Stimulated activated CD4-positive, alpha-beta T cell treated with anti-CD3 and anti-CD28 coated beads, Interleukin-1b, Interleukin-23, amount 100 ng/mL, for 4 hours (primary cell): ENCODE data around the gene OR4D1.

Experiments
- DNase-seq, 2 donors: peaks; one replicate each; pipeline ENCODE4 v3.0.0-alpha.2; 2020; ENCODE audit warnings: low read depth in 2 of 2

The OR4D1 gene

GRCh38 chr17:58153671-58154070, 5.5 kb downstream of the OR4D1 start:
- no peak for DNase-seq

GRCh38 chr17:58156839-58157803, 8.9 kb downstream of the OR4D1 start:
- peak; percentile 25 to 52 for DNase-seq

GRCh38 chr17:58158181-58158580, 10.0 kb downstream of the OR4D1 start:
- no peak for DNase-seq

- no peak for DNase-seq
These were observed 13.4 kb downstream of the OR4D1 start for GRCh38 chr17:58161566-58161965.

- DNase-seq, result no peak
These were observed 17.8 kb downstream of the OR4D1 start for GRCh38 chr17:58165981-58166380.

- DNase-seq, result no peak
These were observed 18.5 kb downstream of the OR4D1 start, which contains the start of gene OR4D2 for GRCh38 chr17:58166682-58167081. Gene OR4D2 (plus strand): TSS chr17:58166982. CDS start chr17:58169656, 2,674 bp downstream.

GRCh38 chr17:58170622-58171021, 22.4 kb downstream of the OR4D1 start:
- no peak for DNase-seq

GRCh38 chr17:58172369-58173071, 24.3 kb downstream of the OR4D1 start:
- no peak for DNase-seq

GRCh38 chr17:58174871-58175270, 26.7 kb downstream of the OR4D1 start:
- no peak for DNase-seq

GRCh38 chr17:58176200-58176599, 28.0 kb downstream of the OR4D1 start:
- no peak for DNase-seq

- no peak for DNase-seq
These were observed 33.6 kb downstream of the OR4D1 start for GRCh38 chr17:58181796-58182195.

GRCh38 chr17:58183514-58183913, 35.3 kb downstream of the OR4D1 start:
- no peak for DNase-seq

- no peak for DNase-seq
These were observed 36.3 kb downstream of the OR4D1 start for GRCh38 chr17:58184308-58184985.

- no peak for DNase-seq
These were observed 37.0 kb downstream of the OR4D1 start for GRCh38 chr17:58184986-58185761.

GRCh38 chr17:58186591-58186990, 38.4 kb downstream of the OR4D1 start:
- DNase-seq, result no peak

- no peak for DNase-seq
These were observed 38.9 kb downstream of the OR4D1 start for GRCh38 chr17:58187063-58187462.

- no peak for DNase-seq
These were observed 39.5 kb downstream of the OR4D1 start for GRCh38 chr17:58187675-58188074.

GRCh38 chr17:58189436-58190146, 41.4 kb downstream of the OR4D1 start:
- no peak for DNase-seq

- DNase-seq, result no peak
These were observed 43.2 kb downstream of the OR4D1 start for GRCh38 chr17:58191241-58191896.

GRCh38 chr17:58192612-58193011, 44.4 kb downstream of the OR4D1 start, which contains the start of gene EPX:
Gene EPX (plus strand): TSS chr17:58192726. CDS start chr17:58192847, 121 bp downstream.
- DNase-seq, result no peak
